HCT116 (cell line): Measurements from ENCODE around the gene NCKAP5. TPM values are rescaled to one million over a fixed set of nuclear protein-coding genes. Genes with fewer than 3 reads are reported as not detected.

Experiments
- ATAC-seq: fragments of 200-7000 bp; cut with Tn5 transposase; 2 replicates; pipeline ENCODE4 v1.9.1; 2020; ENCODE audit warnings: mild to moderate bottlenecking, moderate library complexity
- BruUV-seq: library from RNA; stranded (reverse); fragments of 400-500 nt; replicated peaks from 2 replicates; lab custom pipeline; 2021; lab: Mats Ljungman, UMichigan
- CTCF ChIA-PET: fragments of 300-600 bp; sonication (Branson Sonifier 250); formaldehyde crosslinking; loops from one replicate; lab custom pipeline; 2021; ENCODE audit warnings: antibody characterized with exemption; lab: Charles Lee
- POLR2A ChIA-PET: fragments of 300-600, 350-600 bp; sonication (Branson Sonifier 250); formaldehyde crosslinking; loops from one replicate; lab custom pipeline; 2021; ENCODE audit warnings: antibody characterized with exemption; lab: Charles Lee
- RAD21 ChIA-PET, 2 experiments: fragments of 300-600 bp; sonication (Branson Sonifier 250); formaldehyde crosslinking; loops; one replicate each; lab custom pipeline; 2023; ENCODE audit warnings: low total read pairs in 2 of 2; ENCODE audit not compliant: uncharacterized antibody in 2 of 2, unreplicated experiment in 2 of 2, low non-redundant PET in 1 of 2; lab: Charles Lee
- DNase-seq: peaks from one replicate; pipeline ENCODE4 v3.0.0-alpha.2; 2010; ENCODE audit warnings: low read depth, low spot score
- H2AFZ ChIP-seq: fragments of 200-600 bp; shearing (Covaris generic), sonication (generic); 2 replicates; pipeline ENCODE4 v1.6.1; 2017; ENCODE audit warnings: low read depth, mixed run types, mixed read lengths, antibody characterized with exemption, low read length; ENCODE audit not compliant: poor library complexity, severe bottlenecking
- H3K27ac ChIP-seq: 2 replicates; pipeline ENCODE4 v1.5.1; 2012; ENCODE audit warnings: low read depth, low read length
- H3K27me3 ChIP-seq: fragments of 200-600 bp; sonication (generic); 2 replicates; pipeline ENCODE4 v1.6.1; 2016; ENCODE audit warnings: mixed run types, low read length, mixed read lengths; ENCODE audit not compliant: insufficient read depth
- H3K36me3 ChIP-seq, 2 experiments: fragments of 200-500 bp in 1 of 2; fragments of 200-600 bp in 1 of 2; sonication (Bioruptor generic) in 1 of 2; sonication (generic) in 1 of 2; 2 replicates each; pipeline versions ENCODE4 v1.5.1 to v1.6.1; 2014 to 2016; ENCODE audit warnings: low read length in 2 of 2, inconsistent platforms in 1 of 2, mixed read lengths in 1 of 2, mixed run types in 1 of 2; ENCODE audit not compliant: insufficient read depth in 2 of 2, control insufficient read depth in 1 of 2
- H3K4me1 ChIP-seq, 2 experiments: fragments of 200-600 bp in 1 of 2; sonication (generic) in 1 of 2; 2 replicates each; pipeline versions ENCODE4 v1.5.1 to v1.6.1; 2012 to 2017; ENCODE audit warnings: low read length in 2 of 2, inconsistent platforms in 1 of 2, mild to moderate bottlenecking in 1 of 2, mixed read lengths in 1 of 2, mixed run types in 1 of 2, moderate library complexity in 1 of 2; ENCODE audit not compliant: insufficient read depth in 2 of 2, control insufficient read depth in 1 of 2
- H3K4me2 ChIP-seq: fragments of 200-600 bp; sonication (generic); 2 replicates; pipeline ENCODE4 v1.6.1; 2017; ENCODE audit warnings: mixed run types, low read length, mixed read lengths
- H3K4me3 ChIP-seq, 2 experiments: fragments of 200-600 bp in 1 of 2; sonication (generic) in 1 of 2; replicated peaks in 1 of 2; 2 replicates each; pipeline ENCODE4 v1.5.1; 2011 to 2016; ENCODE audit warnings: low read length in 2 of 2, control low read depth in 1 of 2, low read depth in 1 of 2, mild to moderate bottlenecking in 1 of 2, mixed read lengths in 1 of 2, mixed run types in 1 of 2
- H3K79me2 ChIP-seq: fragments of 200-600 bp; sonication (generic); 2 replicates; pipeline ENCODE4 v1.6.1; 2017; ENCODE audit warnings: mild to moderate bottlenecking, mixed run types, low read length, moderate library complexity, mixed read lengths; ENCODE audit not compliant: insufficient read depth
- H3K9ac ChIP-seq: fragments of 200-600 bp; sonication (generic); 2 replicates; pipeline ENCODE4 v1.6.1; 2016; ENCODE audit warnings: low read length, mixed read lengths
- H3K9me2 ChIP-seq: fragments of 200-600 bp; sonication (generic), shearing (Covaris generic); 2 replicates; pipeline ENCODE4 v1.6.1; 2017; ENCODE audit warnings: mixed run types, mild to moderate bottlenecking, moderate library complexity; ENCODE audit not compliant: insufficient read depth
- H3K9me3 ChIP-seq, 2 experiments: fragments of 200-500 bp in 1 of 2; fragments of 200-600 bp in 1 of 2; sonication (Bioruptor generic) in 1 of 2; sonication (generic) in 1 of 2; 2 replicates each; pipeline ENCODE4 v1.6.1; 2014 to 2017; ENCODE audit warnings: low read length in 2 of 2, mixed read lengths in 2 of 2, inconsistent platforms in 1 of 2, low read depth in 1 of 2, mild to moderate bottlenecking in 1 of 2, mixed run types in 1 of 2, moderate library complexity in 1 of 2; ENCODE audit not compliant: control insufficient read depth in 1 of 2, insufficient read depth in 1 of 2
- H4K20me1 ChIP-seq: fragments of 200-600 bp; sonication (generic), shearing (Covaris generic); 2 replicates; pipeline ENCODE4 v1.6.1; 2017; ENCODE audit warnings: mixed run types, mild to moderate bottlenecking, moderate library complexity; ENCODE audit not compliant: insufficient read depth
- ATF3 ChIP-seq: IDR thresholded peaks from 2 replicates; pipeline ENCODE4 v1.6.1; 2012
- CBX3 ChIP-seq: IDR thresholded peaks from 2 replicates; pipeline ENCODE4 v1.6.1; 2012; ENCODE audit warnings: low read depth
- CEBPB ChIP-seq: IDR thresholded peaks from 2 replicates; pipeline ENCODE4 v1.6.1; 2012; ENCODE audit warnings: low read depth
- EGR1 ChIP-seq: IDR thresholded peaks from 2 replicates; pipeline ENCODE4 v1.6.1; 2012; ENCODE audit warnings: low read depth
- ELF1 ChIP-seq: IDR thresholded peaks from 2 replicates; pipeline ENCODE4 v1.6.1; 2012; ENCODE audit warnings: low read depth, borderline replicate concordance
- EZH2 ChIP-seq: fragments of 200-600 bp; sonication (generic); IDR thresholded peaks from 2 replicates; pipeline ENCODE4 v1.6.1; 2017; ENCODE audit warnings: antibody characterized with exemption, mixed run types
- EZH2phosphoT487 ChIP-seq: fragments of 200-600 bp; IDR thresholded peaks from 2 replicates; pipeline ENCODE4 v1.6.1; 2018; ENCODE audit warnings: antibody characterized with exemption, borderline replicate concordance
- MAX ChIP-seq: IDR thresholded peaks from 2 replicates; pipeline ENCODE4 v1.6.1; 2012
- RAD21 ChIP-seq: IDR thresholded peaks from 2 replicates; pipeline ENCODE4 v1.6.1; 2012; ENCODE audit warnings: low read depth, mild to moderate bottlenecking
- REST ChIP-seq: IDR thresholded peaks from 2 replicates; pipeline ENCODE4 v1.6.1; 2012; ENCODE audit warnings: low read depth
- SIN3A ChIP-seq: IDR thresholded peaks from 2 replicates; pipeline ENCODE4 v1.6.1; 2012; ENCODE audit warnings: low read depth
- SP1 ChIP-seq: IDR thresholded peaks from 2 replicates; pipeline ENCODE4 v1.6.1; 2012; ENCODE audit warnings: low read depth
- SRF ChIP-seq: IDR thresholded peaks from 2 replicates; pipeline ENCODE4 v1.6.1; 2012; ENCODE audit warnings: low read depth
- YY1 ChIP-seq: IDR thresholded peaks from 2 replicates; pipeline ENCODE4 v1.6.1; 2011; ENCODE audit warnings: low read length, low read depth, moderate library complexity, mild to moderate bottlenecking; ENCODE audit not compliant: insufficient replicate concordance; ENCODE audit errors: extremely low read depth
- ZBTB33 ChIP-seq: IDR thresholded peaks from 2 replicates; pipeline ENCODE4 v1.6.1; 2011; ENCODE audit warnings: mild to moderate bottlenecking, low read length, moderate library complexity; ENCODE audit not compliant: insufficient replicate concordance; ENCODE audit errors: extremely low read depth
- ZNF274 ChIP-seq: fragments of 200-500 bp; sonication (Bioruptor generic); IDR thresholded peaks from 2 replicates; pipeline ENCODE4 v1.6.1; 2014; ENCODE audit warnings: mild to moderate bottlenecking, low read depth, low read length, inconsistent platforms
- intact Hi-C: fragments of 100-400 bp; cut with micrococcal nuclease; formaldehyde crosslinking; loops from 2 replicates; pipeline ENCODE4 v1.10.0; 2022
- total RNA-seq: library from RNA; stranded (reverse); gene quantifications from one replicate; pipeline ENCODE4 v1.2.1, GENCODE V29; 2021; ENCODE audit not compliant: unreplicated experiment

NCKAP5 gene
- total RNA-seq, 1 experiment from 2014 or later, result 0.30 TPM

GRCh38 chr2:132884705-132885104, 683.6 kb downstream of the NCKAP5 start:
- no peak overlapping the region for H3K9ac ChIP-seq
- no peak overlapping the region for H3K4me2 ChIP-seq
- intact Hi-C loops, result no loop called here
- BruUV-seq, result no TSS peak
- ChIA-PET CTCF (no interaction called here), RAD21 (no interaction called here), POLR2A (no interaction called here)
- peaks cover 18% of the 10 kb centered on the region; the same call in 1 of the 2 replicates for H3K27me3 ChIP-seq
- no peaks in the 10 kb centered on the region for H3K36me3 ChIP-seq
- no peaks in the 10 kb centered on the region for H3K9me3 ChIP-seq
- no peaks in the 10 kb centered on the region for H3K9me2 ChIP-seq
- TF ChIP-seq EZH2 (no peak), SIN3A (no peak), ZNF274 (no peak), CEBPB (no peak), SP1 (no peak), RAD21 (no peak), ATF3 (no peak), ZBTB33 (no peak), SRF (no peak), EZH2phosphoT487 (no peak), MAX (no peak), REST (no peak), ELF1 (no peak), CBX3 (no peak), YY1 (no peak), EGR1 (no peak)
- no peaks in the 10 kb centered on the region for H3K4me1 ChIP-seq
- no peak overlapping the region for H3K27ac ChIP-seq
- no peaks in the 10 kb centered on the region for H3K79me2 ChIP-seq
- no peak overlapping the region for H2AFZ ChIP-seq
- DNase-seq, result no peak
- H4K20me1 ChIP-seq, result no peaks in the 10 kb centered on the region
- H3K4me3 ChIP-seq, result no peak overlapping the region
- no peak for ATAC-seq
